ENCODE measurements around the gene TNNT2.

Gene TNNT2

DNA sequence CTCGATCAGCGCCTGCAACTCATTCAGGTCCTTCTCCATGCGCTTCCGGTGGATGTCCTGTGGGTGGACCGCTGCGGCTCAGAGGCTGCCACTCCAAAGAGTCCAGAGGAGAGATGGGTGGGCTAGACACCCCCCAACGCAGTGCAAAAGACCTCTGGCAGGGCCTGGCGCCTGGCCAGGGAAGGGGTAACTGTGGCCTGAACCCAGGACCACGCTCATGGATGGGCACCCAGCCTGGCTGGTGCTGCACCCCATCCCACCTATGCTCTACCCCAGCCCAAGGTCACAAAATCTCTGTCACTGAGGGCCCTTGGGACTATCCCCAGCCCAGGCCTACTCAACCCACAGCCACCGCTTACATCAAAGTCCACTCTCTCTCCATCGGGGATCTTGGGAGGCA lies 12.2 kb downstream of the TNNT2 start:
- TF ChIP-seq, protein P1, sequence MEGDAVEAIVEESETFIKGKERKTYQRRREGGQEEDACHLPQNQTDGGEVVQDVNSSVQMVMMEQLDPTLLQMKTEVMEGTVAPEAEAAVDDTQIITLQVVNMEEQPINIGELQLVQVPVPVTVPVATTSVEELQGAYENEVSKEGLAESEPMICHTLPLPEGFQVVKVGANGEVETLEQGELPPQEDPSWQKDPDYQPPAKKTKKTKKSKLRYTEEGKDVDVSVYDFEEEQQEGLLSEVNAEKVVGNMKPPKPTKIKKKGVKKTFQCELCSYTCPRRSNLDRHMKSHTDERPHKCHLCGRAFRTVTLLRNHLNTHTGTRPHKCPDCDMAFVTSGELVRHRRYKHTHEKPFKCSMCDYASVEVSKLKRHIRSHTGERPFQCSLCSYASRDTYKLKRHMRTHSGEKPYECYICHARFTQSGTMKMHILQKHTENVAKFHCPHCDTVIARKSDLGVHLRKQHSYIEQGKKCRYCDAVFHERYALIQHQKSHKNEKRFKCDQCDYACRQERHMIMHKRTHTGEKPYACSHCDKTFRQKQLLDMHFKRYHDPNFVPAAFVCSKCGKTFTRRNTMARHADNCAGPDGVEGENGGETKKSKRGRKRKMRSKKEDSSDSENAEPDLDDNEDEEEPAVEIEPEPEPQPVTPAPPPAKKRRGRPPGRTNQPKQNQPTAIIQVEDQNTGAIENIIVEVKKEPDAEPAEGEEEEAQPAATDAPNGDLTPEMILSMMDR (IDR thresholded peaks at IDR 0.05): no peak

GRCh38 chr1:201364808-201365105 lies 12.7 kb downstream of the TNNT2 start:
- TF ChIP-seq, protein P1 (IDR thresholded peaks at IDR 0.05): no peak

DNA sequence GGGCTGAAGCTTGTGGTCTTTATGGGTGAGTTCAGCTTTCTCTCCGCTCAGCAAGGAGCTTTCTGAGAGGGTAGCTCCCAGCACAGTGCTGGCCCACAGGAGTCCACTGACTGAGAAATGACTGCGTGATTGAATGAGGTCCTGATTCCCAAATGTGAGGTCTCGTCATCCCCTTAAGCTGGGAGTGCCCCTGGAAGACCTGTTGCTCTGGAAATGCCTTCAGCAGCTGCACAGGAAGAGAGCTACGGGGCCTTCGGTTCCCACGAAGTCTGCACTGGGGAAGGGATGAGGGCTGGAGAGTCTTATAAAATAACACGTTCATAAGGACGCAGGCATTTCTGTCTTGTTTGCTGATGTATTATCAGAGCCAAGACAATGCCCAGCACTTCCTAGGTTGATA lies 14.0 kb downstream of the TNNT2 start:
- TF ChIP-seq, protein P1 (IDR thresholded peaks at IDR 0.05): no peak

- TF ChIP-seq, protein P1 (IDR thresholded peaks at IDR 0.05): no peak
Measured at GRCh38 chr1:201362906-201363305, 14.6 kb downstream of the TNNT2 start.

GRCh38 chr1:201361652-201362504 lies 15.6 kb downstream of the TNNT2 start:
- TF ChIP-seq, protein P1 (IDR thresholded peaks at IDR 0.05): peak; percentile 97

GRCh38 chr1:201360901-201361651 lies 16.4 kb downstream of the TNNT2 start:
- TF ChIP-seq, protein P1 (IDR thresholded peaks at IDR 0.05): no peak

DNA sequence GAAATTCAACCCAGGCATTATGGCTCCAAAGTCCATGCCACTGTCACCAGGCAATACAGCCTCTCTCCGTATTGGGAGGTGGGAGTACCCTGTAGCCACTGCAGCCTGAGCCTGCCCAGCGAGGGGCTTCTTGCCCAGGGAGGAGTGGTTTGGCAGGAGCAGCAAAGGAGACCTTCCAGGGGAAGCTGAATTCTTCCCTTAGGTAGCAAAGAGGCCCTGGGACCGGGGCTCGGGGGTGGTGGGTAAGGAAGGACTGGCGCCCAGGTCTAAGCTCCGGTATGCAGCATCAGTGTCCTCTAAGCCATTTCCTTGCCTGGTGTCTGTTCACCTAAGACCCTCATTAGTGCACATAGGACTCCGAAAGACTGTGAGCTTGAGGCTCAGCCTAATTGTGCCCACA lies 17.0 kb downstream of the TNNT2 start:
- TF ChIP-seq, protein P1 (IDR thresholded peaks at IDR 0.05): no peak
